ENCODE data around the gene TMSB10.
"Not testable (repeated sequence)": the region's sequence is repeated elsewhere in the genome, so short reads cannot be mapped to it uniquely, and the experiment has no call there.

TMSB10 gene

DNA sequence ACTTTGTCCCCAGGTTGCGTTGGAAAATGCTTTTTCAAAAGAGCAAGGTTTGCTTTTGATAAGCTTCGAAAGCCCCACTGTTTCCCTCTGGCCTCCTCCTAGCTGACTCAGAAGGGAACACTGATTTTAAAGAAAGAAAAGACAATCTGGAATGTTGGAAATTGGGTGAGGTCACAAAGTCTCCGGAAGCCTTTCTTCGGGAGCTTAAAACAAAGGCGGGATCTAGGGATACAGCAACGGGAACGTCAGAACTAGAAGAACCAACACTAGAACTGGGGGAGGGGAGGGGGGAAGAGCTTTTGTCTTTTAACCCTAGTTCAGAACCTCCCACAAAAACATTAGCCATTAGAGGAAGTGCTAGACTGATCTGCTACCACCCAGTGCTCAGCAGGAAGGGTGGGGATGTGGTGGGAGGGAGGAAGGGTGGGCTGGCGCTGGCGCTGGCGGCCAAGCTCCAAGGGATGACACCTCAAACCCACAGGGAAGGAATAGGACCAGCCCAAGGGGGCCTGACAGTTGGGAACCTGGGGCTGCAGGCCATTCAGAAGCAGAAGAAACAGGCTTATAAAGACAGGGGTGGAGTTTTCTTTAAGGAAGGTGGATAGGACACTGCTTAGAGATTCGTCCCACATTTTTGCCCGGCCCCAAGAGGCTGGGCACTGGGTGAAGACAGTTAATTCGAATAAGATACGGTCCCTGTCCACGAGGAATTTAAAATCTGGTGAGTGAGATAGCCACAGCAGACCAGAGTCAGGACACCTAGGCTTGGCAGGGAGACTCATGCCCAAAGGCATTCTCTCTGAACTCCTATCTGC lies 1.7 kb downstream of the TMSB10 start:
- no peaks in the 10 kb centered on the region for H3K36me3 ChIP-seq (ENCODE audit: control insufficient read depth, insufficient read depth, low read length)
- H3K4me1 ChIP-seq (ENCODE audit: control insufficient read depth, insufficient read depth, low read length) = peaks cover 4% of the 10 kb centered on the region
- peak overlapping the region; percentile 85 for H3K4me3 ChIP-seq (ENCODE audit: low read depth, low read length)
- peak overlapping the region; percentile 76 for H3K9ac ChIP-seq (ENCODE audit: low read depth, low read length)
- H3K27me3 ChIP-seq (ENCODE audit: control insufficient read depth, insufficient read depth, low read length) = peaks cover 21% of the 10 kb centered on the region
- H3K9me3 ChIP-seq (ENCODE audit: control insufficient read depth, insufficient read depth, low read length) = no peaks in the 10 kb centered on the region

DNA sequence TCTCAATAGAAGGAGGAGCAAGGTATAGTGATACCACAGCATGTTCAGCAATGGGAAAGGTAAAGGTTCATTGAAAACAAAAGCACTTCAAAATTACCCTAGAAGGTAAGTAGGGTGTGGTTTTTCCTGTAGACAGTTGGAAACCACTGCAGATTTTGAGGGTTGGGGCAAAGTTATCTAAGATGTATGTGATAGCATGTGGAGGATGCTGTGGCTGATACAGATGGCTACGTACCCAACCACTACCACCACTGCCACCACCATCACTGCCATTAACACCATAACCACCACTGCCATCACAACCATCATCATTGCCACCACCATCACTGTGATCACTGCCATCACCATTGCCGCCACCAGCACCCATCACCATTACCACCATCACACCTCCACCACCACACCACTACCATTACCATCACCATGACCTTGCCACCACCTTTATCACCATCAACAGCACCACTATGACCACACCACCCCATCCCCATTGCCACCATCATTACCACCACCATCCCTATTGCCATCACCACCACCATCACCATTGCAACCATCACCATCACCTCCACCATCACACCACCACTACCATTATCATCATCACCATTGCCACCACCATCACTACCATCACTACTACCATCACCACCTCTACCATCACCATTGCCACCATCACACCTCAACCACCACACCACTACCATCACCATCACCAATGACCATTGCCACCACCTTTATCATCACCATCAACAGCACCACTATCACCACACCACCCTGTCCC lies 3.7 kb downstream of the TMSB10 start:
- Histone ChIP-seq H3K27me3 (ENCODE audit: control insufficient read depth, insufficient read depth, low read length) (peaks cover 6% of the 10 kb centered on the region), H3K36me3 (ENCODE audit: control insufficient read depth, insufficient read depth, low read length) (no peaks in the 10 kb centered on the region), H3K9ac (ENCODE audit: low read depth, low read length) (no peak overlapping the region), H3K4me1 (ENCODE audit: control insufficient read depth, insufficient read depth, low read length) (peaks cover 4% of the 10 kb centered on the region), H3K9me3 (ENCODE audit: control insufficient read depth, insufficient read depth, low read length) (no peaks in the 10 kb centered on the region), H3K4me3 (ENCODE audit: low read depth, low read length) (no peak overlapping the region)

DNA sequence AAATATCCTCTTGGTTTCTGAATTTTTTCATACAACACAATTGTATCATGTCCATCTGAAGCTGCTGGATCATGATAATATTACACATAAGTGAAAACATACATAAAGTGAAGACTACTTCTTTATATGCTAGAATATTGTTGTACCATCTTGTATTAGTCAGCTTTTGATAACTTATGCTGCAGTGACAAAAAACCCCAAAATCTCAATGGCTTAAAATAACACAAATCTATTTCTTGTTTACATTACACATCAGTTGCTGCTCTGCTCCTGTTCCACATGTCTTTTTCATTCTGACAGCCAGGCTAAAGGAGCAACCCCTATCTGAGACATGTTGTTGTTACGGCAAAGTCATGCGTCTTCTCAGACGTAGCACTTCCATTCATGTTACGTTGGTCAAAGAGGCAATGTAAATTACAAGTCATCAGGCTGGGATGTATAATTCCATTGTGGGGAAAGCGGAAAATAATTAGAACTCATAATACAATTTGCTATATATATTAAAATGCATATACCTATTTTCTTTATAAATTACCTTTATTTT lies 5.8 kb downstream of the TMSB10 start:
- Histone ChIP-seq H3K4me1 (ENCODE audit: control insufficient read depth, insufficient read depth, low read length) (no peaks in the 10 kb centered on the region), H3K9me3 (ENCODE audit: control insufficient read depth, insufficient read depth, low read length) (no peaks in the 10 kb centered on the region), H3K36me3 (ENCODE audit: control insufficient read depth, insufficient read depth, low read length) (no peaks in the 10 kb centered on the region), H3K4me3 (ENCODE audit: low read depth, low read length) (no peak overlapping the region), H3K9ac (ENCODE audit: low read depth, low read length) (no peak overlapping the region), H3K27me3 (ENCODE audit: control insufficient read depth, insufficient read depth, low read length) (no peaks in the 10 kb centered on the region)

DNA sequence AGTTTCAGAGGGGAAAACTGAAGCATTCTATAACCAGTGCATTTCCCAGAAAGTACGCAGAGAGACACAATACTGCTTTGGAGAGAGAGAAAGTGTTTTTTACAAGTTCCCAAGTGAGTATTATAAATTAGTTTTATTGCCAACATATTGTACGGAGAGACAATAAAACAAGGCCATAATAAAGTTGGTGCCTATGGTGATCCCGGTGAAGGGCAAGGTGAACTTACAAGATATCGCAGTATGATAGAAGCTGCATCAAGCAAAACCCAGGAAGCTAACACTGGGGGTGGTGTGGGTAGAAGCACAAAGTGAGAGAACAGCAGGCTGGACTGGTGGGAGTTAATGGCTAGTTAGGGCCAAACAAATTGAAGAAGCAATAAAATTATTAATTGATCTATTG lies 7.5 kb downstream of the TMSB10 start:
- no peak overlapping the region for H3K4me3 ChIP-seq (ENCODE audit: low read depth, low read length)
- H3K4me1 ChIP-seq (ENCODE audit: control insufficient read depth, insufficient read depth, low read length) = no peaks in the 10 kb centered on the region
- H3K9ac ChIP-seq (ENCODE audit: low read depth, low read length) = no peak overlapping the region
- H3K36me3 ChIP-seq (ENCODE audit: control insufficient read depth, insufficient read depth, low read length) = no peaks in the 10 kb centered on the region
- H3K27me3 ChIP-seq (ENCODE audit: control insufficient read depth, insufficient read depth, low read length) = no peaks in the 10 kb centered on the region
- H3K9me3 ChIP-seq (ENCODE audit: control insufficient read depth, insufficient read depth, low read length) = no peaks in the 10 kb centered on the region

DNA sequence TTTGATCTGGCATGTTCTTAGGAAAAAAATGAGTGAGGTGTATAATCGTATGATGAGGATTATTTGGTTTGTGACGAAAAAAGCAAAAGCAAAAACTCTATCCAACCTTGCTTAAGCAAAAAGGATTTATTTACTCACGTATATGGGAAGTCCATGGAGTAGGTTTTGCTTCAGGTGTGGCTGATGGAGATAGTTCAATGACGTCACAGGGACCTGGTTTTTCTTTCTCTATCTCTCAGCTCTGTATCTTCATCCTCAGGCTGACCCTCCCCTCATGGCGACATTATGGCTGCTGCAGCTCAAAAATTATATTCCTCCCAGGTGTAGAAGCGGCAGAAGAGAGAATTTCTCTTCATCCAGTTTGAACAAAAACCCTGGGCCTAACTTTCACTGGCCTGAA lies 8.9 kb downstream of the TMSB10 start:
- Histone ChIP-seq H3K27me3 (ENCODE audit: control insufficient read depth, insufficient read depth, low read length) (no peaks in the 10 kb centered on the region), H3K4me3 (ENCODE audit: low read depth, low read length) (no peak overlapping the region), H3K36me3 (ENCODE audit: control insufficient read depth, insufficient read depth, low read length) (no peaks in the 10 kb centered on the region), H3K9me3 (ENCODE audit: control insufficient read depth, insufficient read depth, low read length) (no peaks in the 10 kb centered on the region), H3K4me1 (ENCODE audit: control insufficient read depth, insufficient read depth, low read length) (no peaks in the 10 kb centered on the region), H3K9ac (ENCODE audit: low read depth, low read length) (no peak overlapping the region)

DNA sequence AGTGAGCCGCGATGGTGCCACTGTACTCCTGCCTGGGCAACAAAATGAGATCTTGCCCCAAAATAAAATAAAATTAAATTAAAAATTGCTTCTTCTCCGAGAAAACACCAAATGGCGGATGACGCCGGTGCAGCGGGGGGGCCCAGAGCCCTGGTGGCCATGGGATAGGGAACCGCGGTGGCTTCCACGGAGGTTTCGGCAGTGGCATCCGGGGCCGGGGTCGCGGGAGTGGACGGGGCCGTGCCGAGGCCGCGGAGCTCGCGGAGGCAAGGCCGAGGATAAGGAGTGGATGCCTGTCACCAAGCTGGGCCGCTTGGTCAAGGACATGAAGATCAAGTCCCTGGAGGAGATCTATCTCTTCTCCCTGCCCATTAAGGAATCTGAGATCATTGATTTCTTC lies 10.2 kb downstream of the TMSB10 start:
- not testable (repeated sequence) for H3K4me1 ChIP-seq (ENCODE audit: control insufficient read depth, insufficient read depth, low read length); H3K4me3 ChIP-seq (ENCODE audit: low read depth, low read length); H3K36me3 ChIP-seq (ENCODE audit: control insufficient read depth, insufficient read depth, low read length)

DNA sequence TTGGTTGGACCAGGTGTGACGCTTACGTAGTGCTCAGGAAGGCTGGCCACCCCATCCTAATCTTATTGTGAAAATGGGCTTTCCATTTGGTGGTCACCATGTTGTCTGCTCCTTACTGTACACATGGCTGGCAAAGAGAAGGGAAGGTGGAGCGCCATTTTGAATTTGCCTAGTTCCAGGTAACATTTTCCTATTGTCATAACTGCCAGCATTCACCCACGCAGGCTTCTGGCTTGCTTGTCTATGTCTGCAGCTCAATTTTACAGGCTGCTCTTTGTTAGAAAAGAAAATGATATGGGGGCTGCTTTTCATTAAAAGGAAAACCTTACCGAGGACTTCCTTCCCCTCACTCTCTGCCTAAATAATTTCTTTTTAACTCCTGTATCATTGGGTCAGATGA lies 12.4 kb downstream of the TMSB10 start:
- H3K36me3 ChIP-seq (ENCODE audit: control insufficient read depth, insufficient read depth, low read length); H3K9ac ChIP-seq (ENCODE audit: low read depth, low read length); H3K9me3 ChIP-seq (ENCODE audit: control insufficient read depth, insufficient read depth, low read length); H3K27me3 ChIP-seq (ENCODE audit: control insufficient read depth, insufficient read depth, low read length); H3K4me3 ChIP-seq (ENCODE audit: low read depth, low read length); H3K4me1 ChIP-seq (ENCODE audit: control insufficient read depth, insufficient read depth, low read length): not testable (repeated sequence)

More for the DNA sequence above, 10.2 kb downstream of the TMSB10 start:
- H3K9ac ChIP-seq (ENCODE audit: low read depth, low read length); H3K9me3 ChIP-seq (ENCODE audit: control insufficient read depth, insufficient read depth, low read length); H3K27me3 ChIP-seq (ENCODE audit: control insufficient read depth, insufficient read depth, low read length): not testable (repeated sequence)

DNA sequence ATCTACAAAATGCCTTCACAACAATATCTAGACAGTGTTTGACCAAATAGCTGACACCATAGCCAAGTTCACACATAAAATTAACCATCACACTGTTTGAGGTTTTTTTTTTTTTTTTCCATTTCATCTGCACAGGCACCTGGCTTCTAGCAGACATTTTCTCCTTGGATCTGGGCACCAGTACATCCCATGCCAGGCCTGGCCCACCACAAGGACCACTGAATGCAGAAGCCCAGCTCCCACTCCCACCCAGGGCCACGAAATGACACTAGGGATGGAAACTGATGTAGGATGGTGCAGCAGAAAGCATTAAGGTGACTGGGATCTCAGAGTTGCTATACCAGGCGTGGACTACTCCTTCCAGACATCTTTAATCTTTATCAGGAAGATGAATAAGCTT lies 13.0 kb downstream of the TMSB10 start:
- Histone ChIP-seq H3K27me3 (ENCODE audit: control insufficient read depth, insufficient read depth, low read length) (no peaks in the 10 kb centered on the region), H3K9me3 (ENCODE audit: control insufficient read depth, insufficient read depth, low read length) (no peaks in the 10 kb centered on the region), H3K4me3 (ENCODE audit: low read depth, low read length) (no peak overlapping the region), H3K4me1 (ENCODE audit: control insufficient read depth, insufficient read depth, low read length) (no peaks in the 10 kb centered on the region), H3K9ac (ENCODE audit: low read depth, low read length) (no peak overlapping the region), H3K36me3 (ENCODE audit: control insufficient read depth, insufficient read depth, low read length) (no peaks in the 10 kb centered on the region)

DNA sequence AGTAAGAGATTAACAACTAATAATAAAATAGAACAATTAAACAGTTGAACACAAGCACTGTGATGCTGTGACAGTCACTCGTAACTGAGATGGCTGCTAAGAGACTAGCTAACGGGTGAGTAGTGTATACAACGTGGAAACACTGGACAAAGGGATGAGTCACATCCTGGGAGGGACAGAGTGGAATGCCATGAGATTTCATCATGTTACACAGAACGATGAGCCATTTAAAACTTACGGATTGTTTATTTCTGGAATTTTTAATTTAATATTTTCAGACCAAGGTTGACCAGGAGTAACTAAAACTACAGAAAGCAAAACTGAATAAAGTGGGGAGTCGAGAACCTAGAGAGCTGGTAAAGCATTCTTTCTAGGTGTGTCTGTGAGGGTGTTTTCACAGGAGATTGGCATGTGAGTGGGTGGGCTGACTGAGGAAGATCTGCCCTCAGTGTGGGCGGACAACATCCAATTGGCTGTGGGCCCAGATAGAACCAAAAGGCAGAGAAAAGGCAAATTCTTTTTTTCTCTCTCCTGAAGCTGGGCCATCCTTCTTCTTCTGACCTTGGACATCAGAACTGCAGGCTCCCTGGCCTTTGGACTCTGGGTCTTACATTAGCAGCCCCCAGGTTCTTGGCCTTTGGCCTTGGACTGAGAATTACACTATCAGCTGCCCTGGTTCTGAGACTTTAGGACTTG lies 14.6 kb downstream of the TMSB10 start:
- H3K9me3 ChIP-seq (ENCODE audit: control insufficient read depth, insufficient read depth, low read length) = no peaks in the 10 kb centered on the region
- H3K9ac ChIP-seq (ENCODE audit: low read depth, low read length) = no peak overlapping the region
- no peaks in the 10 kb centered on the region for H3K36me3 ChIP-seq (ENCODE audit: control insufficient read depth, insufficient read depth, low read length)
- no peak overlapping the region for H3K4me3 ChIP-seq (ENCODE audit: low read depth, low read length)
- no peaks in the 10 kb centered on the region for H3K27me3 ChIP-seq (ENCODE audit: control insufficient read depth, insufficient read depth, low read length)
- peaks cover 4% of the 10 kb centered on the region for H3K4me1 ChIP-seq (ENCODE audit: control insufficient read depth, insufficient read depth, low read length)

DNA sequence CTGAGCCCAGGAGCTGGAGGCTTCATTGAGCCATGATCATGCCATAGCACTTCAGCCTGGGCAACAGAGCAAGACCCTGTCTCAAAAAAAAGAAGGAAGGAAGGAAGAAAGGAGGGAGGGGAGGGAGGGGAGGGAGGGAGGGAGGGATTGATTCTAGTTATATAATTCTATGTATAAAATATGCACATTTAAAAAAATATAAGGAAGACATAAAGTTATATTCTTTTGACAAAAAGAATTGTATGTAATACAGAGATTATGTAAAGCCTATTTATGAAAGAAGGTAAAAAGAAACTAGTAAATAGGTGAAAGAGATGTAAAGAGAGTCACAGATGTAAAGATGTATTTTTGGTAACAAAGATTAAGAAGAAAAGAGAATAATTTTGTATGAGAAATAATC lies 17.6 kb downstream of the TMSB10 start:
- no peak overlapping the region for H3K9ac ChIP-seq (ENCODE audit: low read depth, low read length)
- no peak overlapping the region for H3K4me3 ChIP-seq (ENCODE audit: low read depth, low read length)
- no peaks in the 10 kb centered on the region for H3K36me3 ChIP-seq (ENCODE audit: control insufficient read depth, insufficient read depth, low read length)
- H3K9me3 ChIP-seq (ENCODE audit: control insufficient read depth, insufficient read depth, low read length) = no peaks in the 10 kb centered on the region
- H3K4me1 ChIP-seq (ENCODE audit: control insufficient read depth, insufficient read depth, low read length) = peaks cover 10% of the 10 kb centered on the region
- H3K27me3 ChIP-seq (ENCODE audit: control insufficient read depth, insufficient read depth, low read length) = no peaks in the 10 kb centered on the region

DNA sequence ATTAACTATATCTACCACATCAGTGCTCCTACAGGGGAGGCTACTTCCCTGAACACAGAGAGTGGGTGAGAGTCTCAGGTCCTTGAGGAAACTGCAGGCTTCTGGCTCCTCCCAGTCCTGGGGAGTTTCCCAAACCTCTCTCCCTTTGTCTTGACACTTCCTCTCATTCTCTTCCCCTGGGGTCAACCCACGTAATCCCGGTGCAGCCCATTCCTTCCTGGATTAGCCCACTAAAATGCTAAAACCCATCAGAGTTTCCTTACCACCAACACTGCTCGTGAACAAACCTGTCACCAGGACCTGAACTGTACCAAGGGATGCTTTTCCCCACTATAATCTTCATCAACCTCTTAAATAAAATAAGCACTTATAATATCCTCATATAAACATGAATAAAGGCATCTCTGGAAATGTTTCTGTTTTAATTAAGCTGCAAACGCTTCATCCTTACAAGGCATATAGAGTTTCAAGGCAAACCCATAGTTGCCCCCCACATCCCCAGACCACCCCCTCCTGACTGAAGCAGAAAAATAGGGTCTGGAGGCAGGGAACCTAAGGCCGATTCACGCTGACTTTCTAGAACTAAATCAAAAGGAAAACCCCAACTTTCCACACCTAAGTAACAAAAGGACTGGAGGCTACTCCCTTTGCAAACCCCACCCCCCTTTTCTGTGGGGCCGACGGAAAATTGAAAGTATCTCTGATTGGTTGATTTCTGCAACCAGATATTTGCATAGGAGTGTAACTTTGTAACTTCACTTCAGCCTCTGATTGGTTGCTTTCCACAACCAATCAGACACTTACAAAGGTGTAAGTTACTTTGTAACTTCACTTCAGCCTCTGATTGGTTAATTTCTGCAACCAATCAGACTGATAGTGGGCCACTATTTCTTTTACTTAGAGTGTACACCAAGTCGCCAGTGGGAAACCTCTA lies 19.0 kb downstream of the TMSB10 start:
- Histone ChIP-seq H3K4me3 (ENCODE audit: low read depth, low read length) (peak overlapping the region; percentile 1), H3K9ac (ENCODE audit: low read depth, low read length) (no peak overlapping the region), H3K36me3 (ENCODE audit: control insufficient read depth, insufficient read depth, low read length) (no peaks in the 10 kb centered on the region), H3K4me1 (ENCODE audit: control insufficient read depth, insufficient read depth, low read length) (peaks cover 10% of the 10 kb centered on the region), H3K9me3 (ENCODE audit: control insufficient read depth, insufficient read depth, low read length) (no peaks in the 10 kb centered on the region), H3K27me3 (ENCODE audit: control insufficient read depth, insufficient read depth, low read length) (no peaks in the 10 kb centered on the region)
